Upper lobe of right lung (tissue), 1 donor: Measurements from ENCODE around the gene ARL3. TPM values are rescaled to one million over a fixed set of nuclear protein-coding genes. Genes with fewer than 3 reads are reported as not detected.
"Not testable (repeated sequence)": the region's sequence is repeated elsewhere in the genome, so short reads cannot be mapped to it uniquely, and the experiment has no call there.

Experiments used
- ATAC-seq: fragments of 200-7000 bp; cut with Tn5 transposase; one replicate; pipeline ENCODE4 v1.9.1; 2020; ENCODE audit warnings: mild to moderate bottlenecking, moderate library complexity
- DNase-seq: peaks from one replicate; pipeline ENCODE4 v3.0.0-alpha.2; 2020
- H3K27ac ChIP-seq: fragments of 200-600 bp; one replicate; pipeline ENCODE4 v1.8.0; 2022
- H3K27me3 ChIP-seq: fragments of 200-600 bp; one replicate; pipeline ENCODE4 v1.8.0; 2022; ENCODE audit warnings: mild to moderate bottlenecking
- H3K36me3 ChIP-seq: fragments of 200-600 bp; one replicate; pipeline ENCODE4 v1.8.0; 2022
- H3K4me1 ChIP-seq: fragments of 200-600 bp; one replicate; pipeline ENCODE4 v1.8.0; 2022
- H3K4me3 ChIP-seq: fragments of 200-600 bp; one replicate; pipeline ENCODE4 v1.8.0; 2022; ENCODE audit warnings: mild to moderate bottlenecking
- H3K9me3 ChIP-seq: fragments of 200-600 bp; one replicate; pipeline ENCODE4 v1.8.0; 2022
- CTCF ChIP-seq: fragments of 200-600 bp; IDR thresholded peaks from one replicate; pipeline ENCODE4 v1.8.0; 2022; ENCODE audit warnings: antibody characterized with exemption
- intact Hi-C: fragments of 100-400 bp; cut with DNase I; formaldehyde crosslinking; loops from one replicate; pipeline ENCODE4 v1.11.0; 2022
- total RNA-seq: library from RNA; stranded (reverse); fragmentation: NEBNext Ultra II Directional; extraction: Animal tissue kit (Norgen Biotek cat#: 25700); gene quantifications from one replicate; pipeline ENCODE4 v1.2.1, GENCODE V29; 2021
- donor health status: DM: no; HTN: yes; CAD: no; lungs with severe emphysema.

Gene ARL3
- total RNA-seq, 1 donor from 2014 or later: 7.5 TPM

GRCh38 chr10:102696736-102697135, 17.5 kb downstream of the ARL3 start:
- peaks cover 36% of the 10 kb centered on the region for H3K36me3 ChIP-seq

GRCh38 chr10:102695401-102695800, 18.8 kb downstream of the ARL3 start:
- H3K9me3 ChIP-seq, H3K27me3 ChIP-seq, ATAC-seq, DNase-seq, intact Hi-C loops, H3K27ac ChIP-seq, H3K4me1 ChIP-seq, H3K4me3 ChIP-seq: not testable (repeated sequence)
- peaks cover 36% of the 10 kb centered on the region for H3K36me3 ChIP-seq

More at GRCh38 chr10:102696736-102697135, 17.5 kb downstream of the ARL3 start:
- TF ChIP-seq CTCF: no peak
- intact Hi-C loops: no loop called here
- no peaks in the 10 kb centered on the region for H3K27me3 ChIP-seq
- no peaks in the 10 kb centered on the region for H3K4me1 ChIP-seq
- DNase-seq (no peak), ATAC-seq (no peak)
- no peak overlapping the region for H3K4me3 ChIP-seq
- no peak overlapping the region for H3K27ac ChIP-seq
- H3K9me3 ChIP-seq: no peaks in the 10 kb centered on the region

- intact Hi-C loops: no loop called here
- DNase-seq: no peak
- H3K36me3 ChIP-seq: peaks cover 7% of the 10 kb centered on the region
- H3K4me3 ChIP-seq: no peak overlapping the region
- ATAC-seq: no peak
- no peaks in the 10 kb centered on the region for H3K27me3 ChIP-seq
- H3K4me1 ChIP-seq: no peaks in the 10 kb centered on the region
- H3K27ac ChIP-seq: no peak overlapping the region
- TF ChIP-seq CTCF: no peak
- H3K9me3 ChIP-seq: no peaks in the 10 kb centered on the region
Observed at GRCh38 chr10:102691285-102692066, 22.7 kb downstream of the ARL3 start.

- DNase-seq (no peak), ATAC-seq (no peak)
- H3K9me3 ChIP-seq: no peaks in the 10 kb centered on the region
- intact Hi-C loops: no loop called here
- no peak overlapping the region for H3K27ac ChIP-seq
- H3K4me3 ChIP-seq: no peak overlapping the region
- H3K4me1 ChIP-seq: peaks cover 6% of the 10 kb centered on the region
- no peaks in the 10 kb centered on the region for H3K27me3 ChIP-seq
- H3K36me3 ChIP-seq: peaks cover 8% of the 10 kb centered on the region
- TF ChIP-seq CTCF: no peak
Observed at GRCh38 chr10:102683736-102684135, 30.5 kb downstream of the ARL3 start.

- peaks cover 12% of the 10 kb centered on the region for H3K4me1 ChIP-seq
- intact Hi-C loops: no loop called here
- no peak overlapping the region for H3K27ac ChIP-seq
- no peak overlapping the region for H3K4me3 ChIP-seq
- DNase-seq: no peak
- no peaks in the 10 kb centered on the region for H3K9me3 ChIP-seq
- ATAC-seq: no peak
- TF ChIP-seq CTCF: no peak
- H3K36me3 ChIP-seq: peaks cover 8% of the 10 kb centered on the region
- H3K27me3 ChIP-seq: no peaks in the 10 kb centered on the region
Observed at GRCh38 chr10:102682981-102683380, 31.2 kb downstream of the ARL3 start.

GRCh38 chr10:102682416-102682815, 31.8 kb downstream of the ARL3 start:
- H3K4me1 ChIP-seq: peaks cover 18% of the 10 kb centered on the region
- no peaks in the 10 kb centered on the region for H3K9me3 ChIP-seq
- no peaks in the 10 kb centered on the region for H3K27me3 ChIP-seq
- no peak for TF ChIP-seq CTCF
- DNase-seq (no peak), ATAC-seq (peak; percentile 62)
- H3K27ac ChIP-seq: no peak overlapping the region
- intact Hi-C loops: no loop called here
- H3K4me3 ChIP-seq: no peak overlapping the region
- H3K36me3 ChIP-seq: peaks cover 8% of the 10 kb centered on the region
